Stomach smooth muscle (tissue), 2 donors: ENCODE data around the gene RNF19B.
"Not testable (repeated sequence)": the region's sequence is repeated elsewhere in the genome, so short reads cannot be mapped to it uniquely, and the experiment has no call there.

Experiments
- H3K27ac ChIP-seq: one replicate; pipeline ENCODE4 v1.7.0; 2013; ENCODE audit warnings: mild to moderate bottlenecking, low read length, inconsistent platforms
- H3K27me3 ChIP-seq, 2 donors: one replicate each; pipeline ENCODE4 v1.7.0; 2013; ENCODE audit warnings: low read length in 2 of 2; ENCODE audit not compliant: insufficient read depth in 2 of 2, control insufficient read depth in 1 of 2
- H3K36me3 ChIP-seq, 2 donors: one replicate each; pipeline ENCODE4 v1.7.0; 2013; ENCODE audit warnings: low read length in 2 of 2; ENCODE audit not compliant: control insufficient read depth in 2 of 2, insufficient read depth in 2 of 2
- H3K4me1 ChIP-seq: one replicate; pipeline ENCODE4 v1.7.0; 2013; ENCODE audit warnings: low read length; ENCODE audit not compliant: control insufficient read depth, insufficient read depth
- H3K4me3 ChIP-seq, 2 donors: one replicate each; pipeline ENCODE4 v1.7.0; 2013; ENCODE audit warnings: low read length in 2 of 2
- H3K9ac ChIP-seq, 2 donors: one replicate each; pipeline ENCODE4 v1.7.0; 2013; ENCODE audit warnings: low read length in 2 of 2, mild to moderate bottlenecking in 1 of 2
- H3K9me3 ChIP-seq, 2 donors: one replicate each; pipeline ENCODE4 v1.7.0; 2013; ENCODE audit warnings: low read length in 2 of 2; ENCODE audit not compliant: control insufficient read depth in 2 of 2
- donor health status: healthy.
- donor health status: Pancreatic carcinoma.

Gene RNF19B

GRCh38 chr1:32919811-32920733 is 44.5 kb downstream of the RNF19B start:
- Histone ChIP-seq H3K27ac (no peak overlapping the region), H3K27me3 (peaks cover 4 to 17% of the 10 kb centered on the region in 2 donors)

GRCh38 chr1:32918179-32918578 is 46.4 kb downstream of the RNF19B start:
- H3K9me3 ChIP-seq: no peaks in the 10 kb centered on the region
- H3K4me1 ChIP-seq: peaks cover 2% of the 10 kb centered on the region
- H3K27ac ChIP-seq: no peak overlapping the region
- no peak overlapping the region for H3K4me3 ChIP-seq
- no peaks in the 10 kb centered on the region for H3K36me3 ChIP-seq
- H3K27me3 ChIP-seq: peaks cover 4 to 12% of the 10 kb centered on the region in 2 donors
- H3K9ac ChIP-seq: no peak overlapping the region

More at GRCh38 chr1:32919811-32920733, 44.5 kb downstream of the RNF19B start:
- Histone ChIP-seq H3K9ac (no peak overlapping the region), H3K4me1 (peaks cover 6% of the 10 kb centered on the region), H3K4me3 (no peak overlapping the region), H3K36me3 (no peaks in the 10 kb centered on the region), H3K9me3 (no peaks in the 10 kb centered on the region)

GRCh38 chr1:32917521-32917920 is 47.1 kb downstream of the RNF19B start:
- Histone ChIP-seq H3K9ac (no peak overlapping the region), H3K27ac (no peak overlapping the region), H3K36me3 (no peaks in the 10 kb centered on the region), H3K9me3 (no peaks in the 10 kb centered on the region), H3K27me3 (peaks cover 3 to 7% of the 10 kb centered on the region in 2 donors), H3K4me3 (no peak overlapping the region), H3K4me1 (peaks cover 2% of the 10 kb centered on the region)

GRCh38 chr1:32915766-32916706 is 48.6 kb downstream of the RNF19B start:
- Histone ChIP-seq H3K27me3 (peaks cover 3 to 6% of the 10 kb centered on the region in 2 donors), H3K27ac (no peak overlapping the region), H3K4me1 (peaks cover 2% of the 10 kb centered on the region), H3K9me3 (no peaks in the 10 kb centered on the region), H3K4me3 (no peak overlapping the region), H3K9ac (no peak overlapping the region), H3K36me3 (no peaks in the 10 kb centered on the region)

GRCh38 chr1:32910319-32910718 is 54.3 kb downstream of the RNF19B start:
- H3K4me1 ChIP-seq: no peaks in the 10 kb centered on the region
- H3K4me3 ChIP-seq: no peak overlapping the region
- H3K27ac ChIP-seq: no peak overlapping the region
- H3K9me3 ChIP-seq: no peaks in the 10 kb centered on the region
- no peak overlapping the region for H3K9ac ChIP-seq
- no peaks in the 10 kb centered on the region for H3K36me3 ChIP-seq
- no peaks in the 10 kb centered on the region for H3K27me3 ChIP-seq

- no peak overlapping the region for H3K4me3 ChIP-seq
- no peaks in the 10 kb centered on the region for H3K36me3 ChIP-seq
- H3K27ac ChIP-seq: no peak overlapping the region
- H3K9ac ChIP-seq: no peak overlapping the region
- no peaks in the 10 kb centered on the region for H3K4me1 ChIP-seq
- peaks cover 0 to 1% of the 10 kb centered on the region in 2 donors for H3K27me3 ChIP-seq
- H3K9me3 ChIP-seq: no peaks in the 10 kb centered on the region
Measured at GRCh38 chr1:32907435-32907834, 57.2 kb downstream of the RNF19B start.

GRCh38 chr1:32906654-32907053 is 58.0 kb downstream of the RNF19B start:
- Histone ChIP-seq H3K9me3 (no peaks in the 10 kb centered on the region), H3K27me3 (peaks cover 0 to 3% of the 10 kb centered on the region in 2 donors), H3K9ac (no peak overlapping the region), H3K4me1 (peaks cover 1% of the 10 kb centered on the region), H3K36me3 (no peaks in the 10 kb centered on the region), H3K27ac (no peak overlapping the region), H3K4me3 (no peak overlapping the region)

GRCh38 chr1:32905588-32905987 is 59.0 kb downstream of the RNF19B start:
- not testable (repeated sequence) for H3K27me3 ChIP-seq, H3K9ac ChIP-seq, H3K36me3 ChIP-seq, H3K9me3 ChIP-seq, H3K4me3 ChIP-seq, H3K27ac ChIP-seq, H3K4me1 ChIP-seq

GRCh38 chr1:32904797-32905196 is 59.8 kb downstream of the RNF19B start:
- H3K36me3 ChIP-seq: no peaks in the 10 kb centered on the region
- H3K9me3 ChIP-seq: no peaks in the 10 kb centered on the region
- peaks cover 13% of the 10 kb centered on the region for H3K4me1 ChIP-seq
- H3K27me3 ChIP-seq: peaks cover 0 to 3% of the 10 kb centered on the region in 2 donors
- no peak overlapping the region for H3K9ac ChIP-seq
- no peak overlapping the region for H3K27ac ChIP-seq
- H3K4me3 ChIP-seq: no peak overlapping the region

GRCh38 chr1:32903991-32904785 is 60.4 kb downstream of the RNF19B start:
- Histone ChIP-seq H3K36me3 (no peaks in the 10 kb centered on the region), H3K27me3 (peaks cover 0 to 3% of the 10 kb centered on the region in 2 donors), H3K27ac (no peak overlapping the region), H3K4me3 (no peak overlapping the region), H3K4me1 (peaks cover 13% of the 10 kb centered on the region), H3K9me3 (no peaks in the 10 kb centered on the region), H3K9ac (no peak overlapping the region)
